H1 (cell line): ENCODE measurements around the gene RNF166. TPM values are rescaled to one million over a fixed set of nuclear protein-coding genes. Genes with fewer than 3 reads are reported as not detected.

ENCODE experiments used
- CBX8 ChIP-seq: fragments of 300-800, 300-1000 bp; sonication (generic); IDR thresholded peaks from 2 replicates; pipeline ENCODE4 v1.7.1; 2016; ENCODE audit warnings: low read depth, low read length, borderline replicate concordance
- CHD7 ChIP-seq: fragments of 300-600 bp; sonication (generic); IDR thresholded peaks from 2 replicates; pipeline ENCODE4 v1.7.1; 2012; ENCODE audit warnings: low read length, moderate library complexity, mild to moderate bottlenecking, inconsistent platforms; ENCODE audit not compliant: insufficient replicate concordance
- KDM4A ChIP-seq: IDR thresholded peaks from one replicate; pipeline ENCODE4 v1.7.1; 2012; ENCODE audit warnings: low read depth, mild to moderate bottlenecking, moderate library complexity, low read length, inconsistent platforms; ENCODE audit not compliant: severe bottlenecking
- KDM5A ChIP-seq: fragments of 200-600 bp; IDR thresholded peaks from 2 replicates; pipeline ENCODE4 v1.7.1; 2012; ENCODE audit warnings: mild to moderate bottlenecking, low read length, inconsistent platforms, mixed read lengths
- SIN3A ChIP-seq, 2 experiments: IDR thresholded peaks in 1 of 2; conservative IDR thresholded peaks in 1 of 2; 2 replicates each; pipeline ENCODE4 v1.6.1; 2011 to 2012; ENCODE audit warnings: low read length in 2 of 2, improper control_type of control experiment in 1 of 2, low read depth in 1 of 2, mild to moderate bottlenecking in 1 of 2
- SRF ChIP-seq: IDR thresholded peaks from 2 replicates; pipeline ENCODE4 v1.6.1; 2011; ENCODE audit warnings: mild to moderate bottlenecking, low read depth, low read length, moderate library complexity
- TAF7 ChIP-seq: optimal IDR thresholded peaks from 2 replicates; pipeline ENCODE3; 2011; ENCODE audit warnings: low read depth, mild to moderate bottlenecking, inconsistent platforms, low read length, moderate library complexity, borderline replicate concordance
- polyA plus RNA-seq, 7 experiments: library from polyadenylated mRNA; depleted of rRNA in 3 of 7; stranded (reverse) in 5 of 7; unstranded in 2 of 7; fragments of >200 nt in 5 of 7; fragments of 200-250 nt in 2 of 7; gene quantifications; 1 replicate in 5 of 7; 2 replicates in 1 of 7; 4 replicates in 1 of 7; pipeline versions ENCODE4 v1.2.1 to v1.2.3, GENCODE V29; 2011 to 2013; ENCODE audit warnings: missing spikeins in 2 of 7, mixed read lengths in 2 of 7
- total RNA-seq: library from RNA; stranded (reverse); fragmentation: NEBNext Ultra II Directional; extraction: Animal tissue kit (Norgen Biotek cat#: 25700); gene quantifications from 2 replicates; pipeline ENCODE4 v1.2.1, GENCODE V29; 2021

RNF166 gene
- total and polyA plus RNA-seq, 2 of the 8 experiments (the other 6 are each of a cell fraction or from before 2014, with no cell fraction given), result 29.8 to 31.2 TPM

- TF ChIP-seq CHD7, result no peak
- TF ChIP-seq SRF, result no peak
- no peak for TF ChIP-seq TAF7
- no peak for TF ChIP-seq KDM5A
- no peak for TF ChIP-seq CBX8
- TF ChIP-seq KDM4A, result no peak
- no peak for TF ChIP-seq SIN3A (conservative IDR thresholded peaks at IDR 0.05 in 1 of 2, IDR thresholded peaks at IDR 0.05 in 1 of 2; ENCODE audit: low read depth in 1 of 2, low read length in 2 of 2)
Measured at GRCh38 chr16:88699180-88699579, 7.0 kb downstream of the RNF166 start (continued).
